Measurements from ENCODE around the gene TMEM204.

TMEM204 gene

DNA sequence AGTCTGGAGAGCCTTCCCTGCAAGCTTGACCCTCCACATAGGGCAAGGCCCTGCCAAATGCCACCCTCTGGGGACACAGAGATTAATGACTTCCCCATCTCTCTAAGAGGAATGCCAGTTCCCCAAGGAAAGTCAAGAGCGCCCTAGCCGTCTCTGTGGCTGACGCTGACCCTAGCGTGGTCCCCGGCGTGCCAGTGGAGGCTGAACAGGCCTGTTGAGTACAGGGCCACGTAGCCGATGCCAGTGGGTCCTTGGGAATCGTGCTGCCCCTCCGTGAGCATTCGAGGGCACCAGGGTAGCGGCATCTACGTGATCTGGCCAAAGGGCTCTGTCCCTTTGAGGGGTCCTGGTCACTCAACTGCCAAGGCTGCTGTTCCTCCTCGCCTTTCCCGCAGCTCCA lies 17.2 kb downstream of the TMEM204 start:
- no peak overlapping the region for H3K27ac ChIP-seq
- TF ChIP-seq, protein P1, sequence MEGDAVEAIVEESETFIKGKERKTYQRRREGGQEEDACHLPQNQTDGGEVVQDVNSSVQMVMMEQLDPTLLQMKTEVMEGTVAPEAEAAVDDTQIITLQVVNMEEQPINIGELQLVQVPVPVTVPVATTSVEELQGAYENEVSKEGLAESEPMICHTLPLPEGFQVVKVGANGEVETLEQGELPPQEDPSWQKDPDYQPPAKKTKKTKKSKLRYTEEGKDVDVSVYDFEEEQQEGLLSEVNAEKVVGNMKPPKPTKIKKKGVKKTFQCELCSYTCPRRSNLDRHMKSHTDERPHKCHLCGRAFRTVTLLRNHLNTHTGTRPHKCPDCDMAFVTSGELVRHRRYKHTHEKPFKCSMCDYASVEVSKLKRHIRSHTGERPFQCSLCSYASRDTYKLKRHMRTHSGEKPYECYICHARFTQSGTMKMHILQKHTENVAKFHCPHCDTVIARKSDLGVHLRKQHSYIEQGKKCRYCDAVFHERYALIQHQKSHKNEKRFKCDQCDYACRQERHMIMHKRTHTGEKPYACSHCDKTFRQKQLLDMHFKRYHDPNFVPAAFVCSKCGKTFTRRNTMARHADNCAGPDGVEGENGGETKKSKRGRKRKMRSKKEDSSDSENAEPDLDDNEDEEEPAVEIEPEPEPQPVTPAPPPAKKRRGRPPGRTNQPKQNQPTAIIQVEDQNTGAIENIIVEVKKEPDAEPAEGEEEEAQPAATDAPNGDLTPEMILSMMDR (conservative IDR thresholded peaks at IDR 0.05): no peak

DNA sequence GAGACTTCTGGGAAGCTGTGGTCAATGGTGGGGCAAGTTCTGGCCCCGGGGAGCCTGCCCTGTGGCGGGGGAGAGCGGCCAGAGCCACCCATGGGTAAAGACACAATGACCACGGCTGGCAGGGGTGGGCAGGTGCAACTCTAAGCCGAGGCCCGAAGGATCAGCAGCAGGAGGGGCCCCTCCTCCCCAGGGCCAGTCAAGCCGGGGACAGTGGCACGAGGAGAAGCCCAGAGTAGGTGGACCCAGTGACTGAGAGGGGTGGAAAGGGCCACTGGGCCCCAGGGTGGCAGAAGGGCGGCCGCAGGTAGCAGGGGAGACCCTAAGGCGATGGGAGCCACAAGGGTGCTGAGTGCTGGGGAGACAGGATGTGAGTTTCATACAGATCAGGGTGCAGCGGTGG lies 17.7 kb downstream of the TMEM204 start:
- no peak overlapping the region for H3K27ac ChIP-seq
- TF ChIP-seq, protein P1 (conservative IDR thresholded peaks at IDR 0.05): no peak

DNA sequence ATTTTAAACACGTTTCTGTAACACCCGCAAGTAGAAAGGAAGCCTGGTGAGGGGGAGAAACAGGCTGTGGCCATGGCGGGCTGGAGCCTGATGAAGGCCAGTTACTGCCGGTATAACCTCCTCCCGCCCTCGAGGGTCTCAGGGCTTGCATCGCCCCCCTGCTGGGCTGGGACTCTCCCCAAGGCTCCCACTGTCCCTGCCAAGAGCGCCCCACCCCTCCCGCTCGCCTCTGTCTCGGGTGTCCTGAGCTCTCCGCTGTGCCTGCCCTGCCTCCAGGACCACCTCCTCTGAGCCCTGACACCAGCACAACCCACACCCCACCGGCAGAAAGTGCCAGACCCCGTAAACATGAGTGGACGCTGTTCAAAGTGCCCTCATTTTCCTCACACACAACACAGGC lies 18.7 kb downstream of the TMEM204 start:
- no peak overlapping the region for H3K27ac ChIP-seq
- TF ChIP-seq, protein P1 (conservative IDR thresholded peaks at IDR 0.05): no peak

DNA sequence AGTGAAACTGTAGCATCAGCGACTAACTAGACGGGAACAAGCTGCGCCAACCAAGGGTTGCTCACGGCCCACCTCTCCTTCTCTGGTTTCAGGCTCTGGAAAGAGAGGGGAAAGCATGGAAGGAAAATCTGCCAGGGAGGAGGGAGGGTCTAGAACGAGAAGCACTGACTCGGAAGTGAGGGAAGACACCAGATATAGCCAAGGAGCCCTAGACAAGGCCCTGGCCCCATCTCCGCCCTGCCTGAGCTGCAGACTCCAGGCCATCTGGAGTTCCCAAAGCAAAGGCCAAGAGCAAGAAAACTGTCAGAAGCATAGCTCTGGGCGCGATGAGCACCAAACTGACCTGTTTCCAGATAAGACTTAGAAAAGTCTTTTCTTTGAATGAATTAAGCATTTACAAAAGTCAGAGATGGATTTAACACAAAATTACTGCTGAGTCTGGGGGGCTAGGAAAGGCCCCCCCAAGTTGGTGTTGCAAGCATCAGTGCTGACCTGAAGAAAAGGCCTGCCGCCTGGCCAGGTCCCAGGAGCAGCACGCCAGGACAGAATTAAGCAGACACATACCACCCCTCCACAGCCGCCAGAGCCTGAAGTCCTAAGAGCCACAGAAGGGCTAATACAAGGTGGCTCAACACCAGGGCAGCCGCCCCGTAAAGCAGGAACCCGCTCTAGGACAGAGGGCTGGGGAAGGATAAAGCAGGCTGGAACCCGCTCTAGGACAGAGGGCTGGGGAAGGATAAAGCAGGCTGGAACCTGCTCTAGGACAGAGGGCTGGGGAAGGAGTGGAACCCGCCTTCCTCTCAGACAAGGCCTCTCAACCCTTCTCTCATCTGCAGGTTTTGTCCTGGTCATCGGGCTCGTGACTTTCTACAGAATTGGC lies 20.7 kb downstream of the TMEM204 start:
- H3K27ac ChIP-seq: no peak overlapping the region
- TF ChIP-seq, protein P1 (conservative IDR thresholded peaks at IDR 0.05): no peak

DNA sequence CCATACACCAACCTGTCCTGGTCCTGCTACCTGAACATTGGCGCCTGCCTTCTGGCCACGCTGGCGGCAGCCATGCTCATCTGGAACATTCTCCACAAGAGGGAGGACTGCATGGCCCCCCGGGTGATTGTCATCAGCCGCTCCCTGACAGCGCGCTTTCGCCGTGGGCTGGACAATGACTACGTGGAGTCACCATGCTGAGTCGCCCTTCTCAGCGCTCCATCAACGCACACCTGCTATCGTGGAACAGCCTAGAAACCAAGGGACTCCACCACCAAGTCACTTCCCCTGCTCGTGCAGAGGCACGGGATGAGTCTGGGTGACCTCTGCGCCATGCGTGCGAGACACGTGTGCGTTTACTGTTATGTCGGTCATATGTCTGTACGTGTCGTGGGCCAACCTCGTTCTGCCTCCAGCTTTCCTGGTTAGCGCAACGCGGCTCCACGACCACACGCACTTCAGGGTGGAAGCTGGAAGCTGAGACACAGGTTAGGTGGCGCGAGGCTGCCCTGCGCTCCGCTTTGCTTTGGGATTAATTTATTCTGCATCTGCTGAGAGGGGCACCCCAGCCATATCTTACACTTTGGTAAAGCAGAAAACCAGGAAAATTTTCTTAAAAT lies 21.5 kb downstream of the TMEM204 start:
- no peak overlapping the region for H3K27ac ChIP-seq
- TF ChIP-seq, protein P1 (conservative IDR thresholded peaks at IDR 0.05): no peak

DNA sequence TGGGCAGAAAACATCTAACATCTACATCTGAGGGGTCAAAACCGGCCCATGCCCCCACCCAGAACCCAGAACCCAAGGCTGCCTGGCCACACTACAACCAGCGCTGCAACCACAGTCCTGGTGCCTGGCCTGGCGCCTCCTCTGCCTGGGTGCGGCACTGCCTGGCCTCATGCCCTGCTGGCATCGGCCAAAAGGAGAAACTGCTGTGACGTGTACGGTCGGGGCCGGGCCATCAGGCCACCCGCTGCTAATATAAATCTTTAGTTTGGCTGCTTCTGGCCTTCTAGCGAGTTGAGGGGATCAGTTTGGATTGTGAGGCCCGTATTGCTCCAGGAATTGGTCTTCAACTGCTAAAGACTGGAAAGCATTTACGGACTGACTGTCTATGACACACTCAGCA lies 22.8 kb downstream of the TMEM204 start:
- H3K27ac ChIP-seq: no peak overlapping the region
- TF ChIP-seq, protein P1 (conservative IDR thresholded peaks at IDR 0.05): no peak

DNA sequence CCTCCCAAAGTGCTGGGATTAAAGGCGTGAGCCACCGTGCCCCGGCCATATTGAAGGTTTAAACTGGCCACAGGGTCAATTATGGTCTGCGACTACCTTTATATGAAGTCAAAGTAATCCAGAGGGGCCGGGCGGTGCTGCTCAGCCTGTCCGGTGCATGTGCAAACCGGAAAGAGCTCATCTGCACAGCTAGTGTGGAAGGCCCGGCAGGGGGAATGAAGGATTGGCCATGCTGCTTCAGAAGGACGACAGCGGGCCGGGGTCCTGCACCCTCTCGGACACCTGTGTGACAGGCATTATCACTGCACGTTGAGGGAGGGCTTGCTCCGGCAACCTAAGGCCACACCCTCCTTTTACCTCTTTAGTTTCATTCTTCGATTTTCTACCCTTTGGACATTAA lies 23.6 kb downstream of the TMEM204 start:
- H3K27ac ChIP-seq: no peak overlapping the region
- TF ChIP-seq, protein P1 (conservative IDR thresholded peaks at IDR 0.05): no peak

Data from VCaP (cell line).